Measurements from ENCODE around the gene SPARC.

DNA sequence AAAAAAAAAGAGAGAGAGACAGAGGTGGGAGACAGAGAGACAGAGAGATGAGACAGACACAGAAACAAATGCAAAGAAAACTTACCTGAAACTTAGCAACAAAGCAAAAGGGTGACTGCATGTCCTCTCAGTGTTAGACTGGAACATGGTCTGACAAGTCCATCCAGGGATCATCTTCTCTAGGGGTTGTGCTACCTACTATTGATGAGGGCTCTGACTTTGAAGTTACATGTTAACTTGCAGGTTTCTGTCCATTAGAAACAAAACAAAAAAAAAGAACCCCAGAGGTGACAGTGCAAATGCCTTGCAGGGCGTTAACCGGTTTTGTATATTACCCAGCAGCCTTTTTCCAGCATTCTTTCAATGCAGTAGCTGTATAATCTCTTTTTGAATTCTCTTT, 13.6 kb upstream of the SPARC start:
- TF ChIP-seq EZH2 (IDR thresholded peaks at IDR 0.05; ENCODE audit: insufficient read depth, poor library complexity, severe bottlenecking) (no peak), EZH2phosphoT487 (IDR thresholded peaks at IDR 0.05; ENCODE audit: insufficient read depth, low read depth) (no peak)

All from GM23248 (cell line).